Sciatic nerve (tissue), 2 donors: ENCODE data around the gene KRT81. TPM values are rescaled to one million over a fixed set of nuclear protein-coding genes. Genes with fewer than 3 reads are reported as not detected.
"Not testable (repeated sequence)": the region's sequence is repeated elsewhere in the genome, so short reads cannot be mapped to it uniquely, and the experiment has no call there.

Experiments
- ATAC-seq: fragments of 200-7000 bp; cut with Tn5 transposase; one replicate; pipeline ENCODE4 v1.9.1; 2020; ENCODE audit warnings: mild to moderate bottlenecking, moderate library complexity
- DNase-seq: peaks from one replicate; pipeline ENCODE4 v3.0.0-alpha.2; 2020; ENCODE audit warnings: low spot score
- intact Hi-C: fragments of 100-400 bp; cut with DNase I; formaldehyde crosslinking; loops from one replicate; pipeline ENCODE4 v1.14.2; 2022
- total RNA-seq: library from RNA; stranded (reverse); fragmentation: NEBNext Ultra II Directional; extraction: Animal tissue kit (Norgen Biotek cat#: 25700); gene quantifications from one replicate; pipeline ENCODE4 v1.2.1, GENCODE V29; 2021
- donor health status: DM: no; HTN: no; CAD: no.
- donor health status: DM: no; HTN: no; CAD: no.

The KRT81 gene
- total RNA-seq, 1 donor from 2014 or later, result not detected

DNA sequence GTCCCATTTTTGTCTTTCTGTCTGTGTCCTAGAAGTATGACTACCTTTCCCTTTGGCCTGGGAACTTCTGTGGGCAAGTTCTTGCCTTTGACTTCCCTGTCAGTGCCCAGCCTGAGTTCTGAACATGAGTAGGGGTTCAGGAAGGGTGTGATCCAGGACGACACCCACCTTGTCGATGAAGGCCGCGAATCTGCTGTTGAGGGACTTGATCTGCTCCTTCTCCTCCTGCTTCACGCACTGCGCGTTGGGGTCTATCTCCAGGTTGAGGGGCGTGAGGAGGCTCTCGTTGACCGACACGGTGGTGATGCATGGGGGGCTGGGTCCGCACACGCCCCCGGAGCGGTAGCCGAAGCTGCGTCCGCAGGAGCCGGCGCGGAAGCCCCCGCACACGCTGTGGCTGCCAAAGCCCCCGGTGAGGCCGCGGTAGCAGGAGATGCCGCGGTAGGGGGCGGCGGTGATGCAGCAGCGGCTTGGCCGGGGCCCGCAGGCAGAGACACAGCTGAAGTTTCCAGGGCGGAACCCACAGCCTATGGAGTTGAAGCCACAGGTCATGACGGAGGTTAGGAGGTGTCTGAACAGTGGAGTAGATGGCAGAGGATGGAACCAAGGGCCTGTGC, 29.6 kb upstream of the KRT81 start, which contains the start of gene KRT83:
KRT83 (minus strand) TSS at position 615 of the 617 bp plus-strand sequence; CDS start at position 552, 63 bp downstream.
- DNase-seq (no peak), ATAC-seq (no peak)
- intact Hi-C loops, result loop anchor here (10.0 kb wide), 1 partner anchor 166 kb away; no protein-coding TSS in a partner anchor

DNA sequence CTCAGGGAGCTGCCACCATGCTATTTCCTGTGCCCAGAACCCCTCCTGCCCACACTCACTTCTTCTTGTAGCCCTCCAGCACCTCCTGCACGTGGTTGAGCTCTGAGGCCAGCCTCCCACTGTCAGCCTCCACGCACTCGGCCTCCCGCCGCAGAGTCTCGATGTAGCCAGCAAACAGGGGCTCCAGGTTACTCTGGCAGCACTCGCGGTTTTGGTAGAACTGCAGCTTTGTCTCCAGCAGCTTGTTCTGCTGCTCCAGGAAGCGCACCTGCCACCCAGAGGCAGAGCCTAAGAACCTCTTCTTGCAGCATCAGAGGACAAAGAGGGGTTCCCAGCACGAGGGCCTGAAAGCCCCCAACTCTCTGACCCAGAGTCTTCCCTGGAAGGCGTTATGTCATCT, 27.8 kb upstream of the KRT81 start:
- no peak for DNase-seq

GRCh38 chr12:52318241-52318990, 27.1 kb upstream of the KRT81 start:
- DNase-seq, result no peak
- intact Hi-C loops, result no loop called here
- no peak for ATAC-seq

More for the DNA sequence above, 27.8 kb upstream of the KRT81 start:
- no peak for ATAC-seq
- intact Hi-C loops, result no loop called here

DNA sequence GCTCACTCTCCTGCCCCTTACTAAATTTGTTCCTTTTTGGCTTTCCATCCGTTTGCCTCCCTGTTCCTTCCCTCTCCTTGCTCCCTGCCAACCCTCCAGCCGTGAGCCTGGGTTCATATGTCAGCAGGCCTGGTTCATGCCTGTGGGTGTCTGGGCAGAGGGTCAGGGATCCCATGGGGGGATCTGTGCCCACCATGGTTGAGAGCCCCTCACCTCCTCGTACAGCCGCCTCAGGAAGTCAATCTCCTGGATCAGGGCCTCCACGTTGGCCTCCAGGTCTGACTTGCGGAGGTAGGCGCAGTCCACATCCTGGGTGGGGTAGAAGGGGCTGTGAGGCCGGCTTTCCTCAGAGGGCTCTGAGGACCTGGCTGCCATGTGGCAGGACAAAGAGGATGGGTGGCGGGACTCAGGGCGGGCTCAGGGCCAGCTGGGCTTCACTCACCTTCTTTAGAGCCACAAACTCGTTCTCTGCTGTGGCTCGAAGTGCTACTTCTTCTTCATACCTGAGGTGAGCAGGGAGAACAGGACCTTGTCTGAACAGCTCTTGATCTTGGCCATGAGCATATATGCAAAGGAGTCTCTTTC, 26.2 kb upstream of the KRT81 start:
- intact Hi-C loops, result no loop called here
- DNase-seq, result no peak
- ATAC-seq, result no peak

- intact Hi-C loops, result no loop called here
- DNase-seq (no peak), ATAC-seq (no peak)
Measured at GRCh38 chr12:52316701-52317100, 25.4 kb upstream of the KRT81 start.

DNA sequence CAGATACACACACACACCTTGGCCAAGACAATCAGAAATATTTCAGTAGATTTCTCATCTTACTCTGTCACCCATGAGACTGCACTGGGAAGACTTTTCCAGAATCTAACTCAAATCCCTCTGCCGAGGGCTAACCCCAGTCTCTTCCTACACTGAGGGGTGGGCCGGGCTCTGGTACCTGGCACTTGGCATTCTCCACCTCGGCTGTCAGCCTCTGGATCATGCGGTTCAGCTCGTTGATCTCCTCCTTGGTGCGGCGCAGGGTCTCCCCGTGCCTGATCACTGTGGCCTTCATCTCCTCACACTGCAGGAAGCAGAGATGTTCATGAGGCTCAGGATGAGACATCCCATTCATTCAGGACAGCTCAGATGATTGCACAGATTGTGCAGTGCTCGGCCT, 25.0 kb upstream of the KRT81 start:
- ATAC-seq (no peak), DNase-seq (no peak)
- intact Hi-C loops, result no loop called here

GRCh38 chr12:52315721-52316120, 24.4 kb upstream of the KRT81 start:
- intact Hi-C loops, ATAC-seq: not testable (repeated sequence)

DNA sequence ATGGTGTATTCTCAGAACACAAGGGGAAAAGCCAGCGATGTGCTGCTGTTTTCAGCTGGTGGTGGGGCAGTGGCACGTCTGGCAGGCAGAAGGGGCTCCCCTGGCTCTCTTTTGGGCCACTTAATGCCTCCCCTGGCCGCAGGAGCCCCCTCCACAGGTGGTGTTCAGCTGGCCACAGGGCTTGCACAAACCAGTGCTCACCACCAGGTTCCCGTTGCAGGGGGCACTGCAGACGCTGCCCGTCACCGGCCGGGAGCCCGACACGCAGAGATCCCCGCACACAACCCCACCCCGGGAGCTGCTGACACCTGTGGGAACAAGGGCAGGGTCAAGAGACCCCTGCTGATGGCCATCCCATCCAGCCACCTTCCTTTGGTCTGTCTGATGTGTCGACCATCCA, 23.2 kb upstream of the KRT81 start:
- no peak for ATAC-seq
- no peak for DNase-seq
- intact Hi-C loops, result no loop called here

More at GRCh38 chr12:52315721-52316120, 24.4 kb upstream of the KRT81 start:
- DNase-seq, result not testable (repeated sequence)

DNA sequence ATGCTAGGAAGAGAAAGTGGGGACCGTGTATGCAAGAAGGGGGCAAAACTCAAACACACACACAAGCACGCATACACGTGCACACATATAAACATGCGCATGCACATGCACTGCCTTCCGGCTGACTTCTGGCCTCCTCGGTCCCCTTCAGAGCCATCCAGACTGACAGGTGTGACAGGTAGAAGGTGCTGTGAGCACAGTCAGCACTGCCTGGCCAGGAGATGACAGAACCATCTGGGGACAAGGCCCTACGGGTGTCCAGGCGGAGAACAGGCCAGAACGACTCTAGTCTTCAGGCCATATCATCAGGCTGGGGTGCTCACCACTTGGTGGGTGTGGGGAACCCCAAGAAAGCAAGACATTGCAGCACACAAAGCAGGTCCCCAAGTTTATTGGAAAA, 22.6 kb upstream of the KRT81 start:
- intact Hi-C loops, result no loop called here
- no peak for DNase-seq
- no peak for ATAC-seq

DNA sequence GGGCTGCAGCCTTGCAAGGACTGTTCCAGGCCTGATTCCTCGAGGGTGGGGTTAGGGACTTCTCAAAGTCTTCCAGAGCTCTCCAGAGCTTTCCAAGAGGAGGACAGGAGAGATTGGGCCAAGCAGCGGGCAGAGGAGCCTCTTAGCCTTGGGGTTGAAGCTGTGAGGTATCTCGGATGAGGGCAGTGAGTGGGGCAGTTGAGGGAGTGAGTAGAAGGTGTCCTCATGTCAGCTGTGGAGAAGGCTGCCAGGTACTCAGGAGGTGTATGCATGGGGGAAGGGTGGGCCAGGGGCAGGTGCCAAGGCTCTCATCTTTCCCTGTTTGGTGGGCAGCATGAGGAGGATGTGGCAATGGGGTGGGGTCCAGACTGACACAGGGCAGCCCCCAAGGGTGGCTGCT, 22.1 kb upstream of the KRT81 start:
- DNase-seq (no peak), ATAC-seq (no peak)
- intact Hi-C loops, result no loop called here

- ATAC-seq (no peak), DNase-seq (no peak)
- intact Hi-C loops, result no loop called here
Measured at GRCh38 chr12:52312086-52312485, 20.8 kb upstream of the KRT81 start.

- intact Hi-C loops, result no loop called here
- no peak for ATAC-seq
- no peak for DNase-seq
Measured at GRCh38 chr12:52311285-52311648, 19.9 kb upstream of the KRT81 start.

DNA sequence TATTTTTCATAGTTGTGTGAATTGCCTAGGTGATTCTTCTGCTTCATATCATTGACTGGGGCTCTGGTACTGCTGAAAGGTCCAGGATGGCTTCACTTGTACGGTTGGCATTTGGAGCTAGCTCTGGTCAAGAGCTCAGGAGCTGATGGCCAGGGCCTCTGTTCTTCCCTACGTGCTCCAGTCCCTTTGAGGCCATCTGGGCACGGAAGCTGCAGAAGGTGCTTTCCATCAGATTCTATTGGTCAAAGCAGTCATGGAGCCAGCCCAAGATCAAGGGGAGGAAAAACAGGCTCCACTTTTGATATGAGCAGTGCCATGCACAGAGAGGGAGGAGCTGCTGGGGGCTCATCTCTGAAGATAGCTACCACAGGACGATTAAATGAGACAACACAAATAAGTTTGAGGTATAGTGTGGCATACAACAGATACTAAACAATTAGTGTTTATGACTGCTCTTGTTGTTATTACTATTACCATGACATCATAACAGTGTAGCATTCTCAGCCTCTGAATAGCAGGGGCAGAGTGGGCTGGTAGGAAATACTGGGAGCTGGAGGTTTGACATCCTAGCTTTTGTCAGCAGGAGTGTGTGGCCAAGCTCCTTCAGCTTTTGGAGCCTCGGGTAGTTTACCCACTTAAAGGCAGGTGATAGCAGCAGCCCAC, 19.4 kb upstream of the KRT81 start:
- intact Hi-C loops, result no loop called here
- ATAC-seq, result no peak
- no peak for DNase-seq

- ATAC-seq (no peak), DNase-seq (no peak)
- intact Hi-C loops, result no loop called here
Measured at GRCh38 chr12:52308806-52309425, 17.6 kb upstream of the KRT81 start.

- intact Hi-C loops, result no loop called here
- DNase-seq, result no peak
- peak; percentile 51 for ATAC-seq
Measured at GRCh38 chr12:52307836-52308805, 16.8 kb upstream of the KRT81 start.

DNA sequence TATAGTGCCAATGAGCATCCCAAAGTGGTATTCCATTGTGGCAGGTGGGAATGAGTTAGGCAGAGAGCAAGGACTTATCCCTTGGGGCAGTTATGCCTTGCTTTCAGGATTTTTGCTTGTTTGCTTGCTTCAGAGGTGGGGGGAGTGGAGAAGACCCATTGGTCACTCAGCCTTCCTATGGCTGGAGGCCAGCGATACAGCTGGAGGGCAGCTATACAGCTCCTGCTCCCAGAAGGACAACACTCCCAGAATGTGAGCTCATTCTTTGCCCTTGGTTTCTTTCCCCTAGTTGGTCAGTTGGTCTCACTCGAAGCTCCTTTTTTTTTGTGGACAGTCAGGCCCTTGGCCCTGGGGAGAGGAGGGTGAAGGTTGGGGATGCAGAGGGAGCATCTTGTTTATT, 15.4 kb upstream of the KRT81 start:
- ATAC-seq (no peak), DNase-seq (no peak)
- intact Hi-C loops, result no loop called here

DNA sequence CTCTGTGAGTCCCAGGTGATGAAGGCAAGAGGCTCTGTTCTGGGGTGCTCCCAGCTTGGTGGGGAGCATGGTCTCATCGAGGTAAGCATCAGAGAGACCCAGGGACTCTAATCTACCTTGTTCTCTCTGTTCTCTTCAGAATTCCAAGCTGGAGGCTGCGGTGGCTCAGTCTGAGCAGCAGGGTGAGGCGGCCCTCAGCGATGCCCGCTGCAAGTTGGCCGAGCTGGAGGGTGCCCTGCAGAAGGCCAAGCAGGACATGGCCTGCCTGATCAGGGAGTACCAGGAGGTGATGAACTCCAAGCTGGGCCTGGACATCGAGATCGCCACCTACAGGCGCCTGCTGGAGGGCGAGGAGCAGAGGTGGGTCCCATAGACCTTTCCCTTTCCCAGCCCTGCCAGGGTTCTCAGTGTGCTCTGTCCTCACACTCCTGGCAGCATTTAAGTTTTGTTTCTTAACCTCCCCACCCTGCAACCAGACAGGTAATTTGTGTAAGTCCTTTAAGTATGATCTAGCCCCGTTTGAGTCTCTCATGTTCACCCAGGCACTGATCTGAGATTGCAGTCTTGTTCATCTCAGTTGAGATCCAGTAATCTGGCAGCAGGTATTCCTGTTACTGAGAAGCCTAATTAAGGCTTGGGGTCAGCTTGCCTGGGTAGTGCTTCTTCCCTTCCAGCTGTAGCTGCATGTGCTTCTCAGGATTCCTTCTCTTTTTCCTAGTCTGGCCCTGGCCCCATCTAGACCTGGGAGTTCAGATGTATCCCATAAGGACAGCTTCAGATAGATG, 14.8 kb upstream of the KRT81 start:
- intact Hi-C loops, result no loop called here
- no peak for ATAC-seq
- no peak for DNase-seq
